Heart right ventricle (tissue), 16 donors: ENCODE measurements around the gene BMPR1A. TPM values are rescaled to one million over a fixed set of nuclear protein-coding genes. Genes with fewer than 3 reads are reported as not detected.

Experiments
- ATAC-seq, 8 donors: fragments of 200-7000 bp; cut with Tn5 transposase; one replicate each; pipeline ENCODE4 v1.9.1; 2020; ENCODE audit warnings: mild to moderate bottlenecking in 8 of 8, moderate library complexity in 8 of 8, moderate number of reproducible peaks in 1 of 8
- DNase-seq, 2 donors: peaks; one replicate each; pipeline ENCODE4 v3.0.0-alpha.2; 2020
- H3K27ac ChIP-seq, 10 donors: fragments of 200-600 bp; sonication (generic) in 2 of 10; one replicate each; pipeline versions ENCODE4 v1.5.0 to v1.8.0; 2020 to 2022; ENCODE audit warnings: mild to moderate bottlenecking in 3 of 10
- H3K27me3 ChIP-seq, 7 donors: fragments of 200-600 bp; one replicate each; pipeline ENCODE4 v1.8.0; 2021 to 2022; ENCODE audit warnings: mild to moderate bottlenecking in 2 of 7
- H3K36me3 ChIP-seq, 9 donors: fragments of 200-600 bp; sonication (generic) in 1 of 9; one replicate each; pipeline versions ENCODE4 v1.5.0 to v1.8.0; 2020 to 2022; ENCODE audit warnings: mild to moderate bottlenecking in 2 of 9
- H3K4me1 ChIP-seq, 9 donors: fragments of 200-600 bp; sonication (generic) in 1 of 9; one replicate each; pipeline versions ENCODE4 v1.5.0 to v1.8.0; 2020 to 2022; ENCODE audit warnings: mild to moderate bottlenecking in 4 of 9
- H3K4me3 ChIP-seq, 10 donors: fragments of 200-600 bp; sonication (generic) in 2 of 10; one replicate each; pipeline versions ENCODE4 v1.5.0 to v1.8.0; 2020 to 2022; ENCODE audit warnings: mild to moderate bottlenecking in 7 of 10, moderate library complexity in 2 of 10
- H3K9me3 ChIP-seq, 11 donors: fragments of 200-600 bp in 10 of 11; sonication (generic) in 2 of 11; one replicate each; pipeline versions ENCODE4 v1.5.0 to v1.8.0; 2013 to 2022; ENCODE audit warnings: mild to moderate bottlenecking in 2 of 11, control low read depth in 1 of 11, moderate library complexity in 1 of 11
- CTCF ChIP-seq, 9 donors: fragments of 200-600 bp; sonication (generic) in 2 of 9; IDR thresholded peaks; one replicate each; pipeline versions ENCODE4 v1.5.0 to v1.8.0; 2021 to 2022; ENCODE audit warnings: antibody characterized with exemption in 9 of 9, mild to moderate bottlenecking in 5 of 9, moderate library complexity in 1 of 9
- WGBS, 2 donors: extraction: QIAGEN DNeasy Blood & Tissue Kit; methylation state at CpG; one replicate each; pipeline ENCODE4 v1.1.7; 2013; ENCODE audit warnings: inconsistent platforms in 1 of 2; 5-methylcytosine and 5-hydroxymethylcytosine counted together
- intact Hi-C, 10 donors: fragments of 100-400 bp; cut with DNase I; formaldehyde crosslinking; loops; one replicate each; pipeline versions ENCODE4 v1.11.1 to v1.14.2; 2022
- polyA plus RNA-seq, 2 donors: library from polyadenylated mRNA; stranded (reverse); fragments of 200-250 nt; gene quantifications; one replicate each; pipeline ENCODE4 v1.2.3, GENCODE V29; 2013
- total RNA-seq, 10 donors: library from RNA; stranded (reverse); fragmentation: NEBNext Ultra II Directional in 3 of 10; extraction: Animal tissue kit (Norgen Biotek cat#: 25700) in 3 of 10; gene quantifications; one replicate each; pipeline versions ENCODE4 v1.2.1 to v1.2.4, GENCODE V29; 2021 to 2023
- donor health status: Arrhythmogenic right ventricular cardiomyopathy.
- donor health status: ischemic (EF 13 %, LVEDD 7.1; RV severe dilation, severe dysfunction).
- donor health status: healthy with polysubstance abuse.
- donor health status: DM: no; HTN: yes; CAD: no.
- donor health status: DM: no; HTN: no; CAD: no.
- donor health status: ischemic (EF 25% LVEDD 6.9; RV normal size, moderate dysfunction).
- donor health status: ischemic (EF 25% LVEDD 5.7; RV mildly dilated, moderate dysfunction).
- donor health status: healthy.
- donor health status: DM: yes; HTN: yes; CAD: no.
- donor health status: Ischemic cardiomyopathy.
- donor health status: ischemic (EF 35%, LVEDD 5.7; RV mildly dilated, moderate dysfunction).
- donor health status: nonischemic (EF 11% LVEDD 7.7; RV severe dilation, severe dysfunction).
- donor health status: DM: yes; HTN: yes; CAD: no.
- donor health status: PGD.
- donor health status: ischemic (EF 29% LVEDD 5.4; RV normal size, mild dysfunction).
- donor health status: nonischemic (EF 23%, LVEDD 6.1; RV moderate dilation, normal function).

The BMPR1A gene
- total and polyA plus RNA-seq, 12 donors: 6.7 to 69.0 (median 45.6) TPM

GRCh38 chr10:86723009-86723408 lies 33.4 kb upstream of the BMPR1A start:
- intact Hi-C loops: no loop called here
- TF ChIP-seq CTCF (IDR thresholded peaks at IDR 0.05): no peak
- peaks cover 0 to 36% (median 10%) of the 10 kb centered on the region in 7 donors for H3K27me3 ChIP-seq
- H3K9me3 ChIP-seq: no peaks in the 10 kb centered on the region
- peaks cover 0 to 53% (median 7%) of the 10 kb centered on the region in 9 donors for H3K4me1 ChIP-seq
- H3K27ac ChIP-seq: peak overlapping the region in 1 of 10 donors; percentile 31
- peaks cover 0 to 78% (median 6%) of the 10 kb centered on the region in 9 donors for H3K36me3 ChIP-seq
- H3K4me3 ChIP-seq: no peak overlapping the region
- WGBS, 2 donors: 87 to 96% methylated on average over 2 of the region's 2 CpGs
- DNase-seq (no peak), ATAC-seq (no peak)

- no peak overlapping the region for H3K4me3 ChIP-seq
- no peak overlapping the region for H3K27ac ChIP-seq
- TF ChIP-seq CTCF (IDR thresholded peaks at IDR 0.05): no peak
- ATAC-seq: no peak
- intact Hi-C loops: no loop called here
- no peaks in the 10 kb centered on the region for H3K9me3 ChIP-seq
- H3K27me3 ChIP-seq: peaks cover 0 to 42% (median 10%) of the 10 kb centered on the region in 7 donors
- peaks cover 0 to 70% (median 12%) of the 10 kb centered on the region in 9 donors for H3K36me3 ChIP-seq
- WGBS, 2 donors: 95% methylated on average over 6 of the region's 6 CpGs
- DNase-seq: no peak
- H3K4me1 ChIP-seq: peaks cover 0 to 56% (median 10%) of the 10 kb centered on the region in 9 donors
Measured at GRCh38 chr10:86724445-86724844, 32.0 kb upstream of the BMPR1A start.

GRCh38 chr10:86725980-86726676 lies 30.3 kb upstream of the BMPR1A start:
- no peak for TF ChIP-seq CTCF (IDR thresholded peaks at IDR 0.05)

GRCh38 chr10:86726677-86726999 lies 29.8 kb upstream of the BMPR1A start:
- WGBS, 2 donors: 47 to 60% methylated on average over 1 of the region's 1 CpG
- H3K27ac ChIP-seq: peak overlapping the region in 7 of 10 donors; percentile 15 to 70 (median 51)
- peaks cover 0 to 65% (median 12%) of the 10 kb centered on the region in 9 donors for H3K36me3 ChIP-seq
- no peak overlapping the region for H3K4me3 ChIP-seq
- ATAC-seq (no peak), DNase-seq (no peak)
- peaks cover 0 to 64% (median 21%) of the 10 kb centered on the region in 9 donors for H3K4me1 ChIP-seq
- intact Hi-C loops: no loop called here
- H3K9me3 ChIP-seq: no peaks in the 10 kb centered on the region
- no peak for TF ChIP-seq CTCF (IDR thresholded peaks at IDR 0.05)
- H3K27me3 ChIP-seq: peaks cover 0 to 35% (median 9%) of the 10 kb centered on the region in 7 donors

More at GRCh38 chr10:86725980-86726676, 30.3 kb upstream of the BMPR1A start:
- 60 to 71% methylated on average over 14 of the region's 14 CpGs for WGBS, 2 donors
- Histone ChIP-seq H3K4me1 (peaks cover 0 to 59% (median 21%) of the 10 kb centered on the region in 9 donors), H3K27me3 (peaks cover 0 to 40% (median 9%) of the 10 kb centered on the region in 7 donors), H3K9me3 (no peaks in the 10 kb centered on the region), H3K4me3 (no peak overlapping the region), H3K27ac (peak overlapping the region in 7 of 10 donors; percentile 15 to 70 (median 51)), H3K36me3 (peaks cover 0 to 70% (median 12%) of the 10 kb centered on the region in 9 donors)
- DNase-seq: no peak
- intact Hi-C loops: no loop called here
- ATAC-seq: peak in 5 of 8 donors; percentile 24 to 43 (median 32)
